Measurements from ENCODE around the gene SLC34A3. TPM values are rescaled to one million over a fixed set of nuclear protein-coding genes. Genes with fewer than 3 reads are reported as not detected.

The SLC34A3 gene
- polyA plus RNA-seq, 1 experiment, result not detected

DNA sequence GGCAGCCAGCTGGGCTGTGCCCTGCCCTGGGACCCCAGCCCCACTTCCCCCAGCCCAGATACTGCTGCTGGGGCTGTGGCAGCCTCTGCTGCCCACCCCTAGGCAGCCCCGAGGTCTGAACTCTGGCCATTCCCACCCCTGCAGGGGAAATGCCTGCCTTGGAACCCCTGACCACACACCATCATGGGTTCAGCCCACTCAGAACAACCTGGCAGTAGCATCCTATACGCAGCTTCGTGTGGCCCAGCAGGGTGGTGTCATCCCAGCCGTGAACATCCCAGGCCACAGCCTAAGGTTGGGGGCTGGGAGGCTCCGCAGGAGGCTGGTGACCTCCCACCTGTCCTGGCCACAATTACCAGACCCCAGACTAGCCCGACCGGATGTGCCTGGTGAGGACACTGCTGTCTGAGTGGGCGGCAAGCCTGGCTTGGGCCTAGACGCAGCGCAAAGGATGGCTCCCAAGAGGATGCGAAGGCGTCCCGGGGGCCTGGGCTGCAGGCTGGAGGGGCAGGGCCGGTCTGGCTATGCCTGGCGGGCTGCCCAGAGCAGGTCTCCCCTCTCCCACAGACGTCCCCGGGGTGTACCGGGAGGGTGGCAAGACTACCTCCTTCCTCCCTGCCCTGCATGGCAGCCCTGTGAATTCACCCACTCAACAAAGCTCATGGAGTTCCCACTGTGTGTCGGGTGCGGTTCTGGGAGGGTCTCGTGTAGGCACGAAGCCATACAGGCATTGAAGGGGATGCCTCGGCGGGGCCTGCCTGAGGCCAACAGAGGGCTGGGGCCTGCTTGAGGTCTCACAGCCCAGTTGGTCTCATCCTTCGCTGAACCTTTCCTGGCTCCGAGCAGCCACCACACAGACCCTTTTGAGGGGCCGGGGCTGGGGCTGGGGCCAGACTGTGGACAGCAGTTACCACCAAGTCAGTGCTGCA lies 1.5 kb upstream of the SLC34A3 start:
- no peak overlapping the region for H3K27ac ChIP-seq (ENCODE audit: low read depth, low read length)
- TF ChIP-seq, protein P1, sequence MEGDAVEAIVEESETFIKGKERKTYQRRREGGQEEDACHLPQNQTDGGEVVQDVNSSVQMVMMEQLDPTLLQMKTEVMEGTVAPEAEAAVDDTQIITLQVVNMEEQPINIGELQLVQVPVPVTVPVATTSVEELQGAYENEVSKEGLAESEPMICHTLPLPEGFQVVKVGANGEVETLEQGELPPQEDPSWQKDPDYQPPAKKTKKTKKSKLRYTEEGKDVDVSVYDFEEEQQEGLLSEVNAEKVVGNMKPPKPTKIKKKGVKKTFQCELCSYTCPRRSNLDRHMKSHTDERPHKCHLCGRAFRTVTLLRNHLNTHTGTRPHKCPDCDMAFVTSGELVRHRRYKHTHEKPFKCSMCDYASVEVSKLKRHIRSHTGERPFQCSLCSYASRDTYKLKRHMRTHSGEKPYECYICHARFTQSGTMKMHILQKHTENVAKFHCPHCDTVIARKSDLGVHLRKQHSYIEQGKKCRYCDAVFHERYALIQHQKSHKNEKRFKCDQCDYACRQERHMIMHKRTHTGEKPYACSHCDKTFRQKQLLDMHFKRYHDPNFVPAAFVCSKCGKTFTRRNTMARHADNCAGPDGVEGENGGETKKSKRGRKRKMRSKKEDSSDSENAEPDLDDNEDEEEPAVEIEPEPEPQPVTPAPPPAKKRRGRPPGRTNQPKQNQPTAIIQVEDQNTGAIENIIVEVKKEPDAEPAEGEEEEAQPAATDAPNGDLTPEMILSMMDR (IDR thresholded peaks at IDR 0.05; ENCODE audit: low read depth, low read length), result no peak
- DNase-seq (ENCODE audit: low read depth, low spot score), result no peak
- ChIA-PET POLR2A (interaction anchor here (0.6 to 1.9 kb wide), 2 partner anchors 12 to 24 kb away, joined by 3 to 7 read pairs; partner anchors contain the start of gene TUBB4B), CTCF (interaction anchor here (0.5 to 0.6 kb wide), 2 partner anchors 73 to 182 kb away, joined by 3 read pairs; no protein-coding TSS in a partner anchor)
- no peaks in the 10 kb centered on the region; the same call in 1 of the 2 replicates for H3K9me3 ChIP-seq (ENCODE audit: control insufficient read depth, insufficient read depth, low read length)
- H3K4me3 ChIP-seq (ENCODE audit: low read depth, low read length), result no peak overlapping the region
- H3K27me3 ChIP-seq (ENCODE audit: control insufficient read depth, insufficient read depth, low read length), result no peaks in the 10 kb centered on the region

DNA sequence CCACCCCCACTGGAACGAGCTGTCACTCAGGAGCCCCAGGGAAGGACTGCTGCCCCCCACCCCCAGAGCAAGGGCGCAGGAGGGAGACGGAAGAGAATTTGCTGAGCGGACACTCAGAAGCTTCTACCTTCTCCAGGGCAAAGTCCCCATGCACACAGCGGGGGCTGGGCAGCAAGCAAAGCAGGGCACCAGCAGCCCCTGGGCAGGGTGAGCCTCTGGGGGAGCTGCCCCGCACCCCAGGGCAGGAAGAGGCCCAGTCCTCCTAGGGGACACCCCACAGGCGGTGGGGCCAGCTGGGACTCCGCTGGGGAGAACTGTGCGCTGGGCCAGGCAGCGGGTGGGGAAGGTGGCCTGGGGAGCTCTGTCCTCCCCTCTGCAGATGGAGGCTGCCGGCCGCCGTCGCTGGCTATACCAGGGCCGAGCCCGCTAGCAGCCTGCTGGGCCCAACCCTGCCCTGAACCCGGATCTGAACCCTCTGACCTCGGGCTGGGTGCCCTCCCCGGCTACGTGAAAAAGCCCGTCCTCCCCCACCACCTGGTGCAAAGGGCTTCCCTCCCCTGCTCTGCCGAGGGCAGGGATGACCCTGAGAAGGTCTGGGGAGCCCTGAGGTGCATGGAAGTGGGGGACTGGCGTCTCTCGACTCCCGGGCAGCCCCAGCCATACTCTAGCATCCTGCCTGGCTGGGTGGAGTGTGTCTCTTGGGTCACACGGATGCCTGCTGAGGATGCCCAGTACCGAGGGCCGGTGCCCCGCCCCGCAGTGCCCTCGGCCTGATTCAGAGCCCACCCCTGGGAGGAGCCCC lies 597 bp upstream of the SLC34A3 start:
- TF ChIP-seq, protein P1 (IDR thresholded peaks at IDR 0.05; ENCODE audit: low read depth, low read length), result no peak
- ChIA-PET POLR2A (interaction anchor here (0.6 to 1.9 kb wide), 2 partner anchors 11 to 25 kb away, joined by 3 to 7 read pairs; partner anchors contain the start of gene TUBB4B), CTCF (no interaction called here)
- no peaks in the 10 kb centered on the region; the same call in 1 of the 2 replicates for H3K9me3 ChIP-seq (ENCODE audit: control insufficient read depth, insufficient read depth, low read length)
- DNase-seq (ENCODE audit: low read depth, low spot score), result no peak
- no peak overlapping the region for H3K4me3 ChIP-seq (ENCODE audit: low read depth, low read length)
- no peaks in the 10 kb centered on the region for H3K27me3 ChIP-seq (ENCODE audit: control insufficient read depth, insufficient read depth, low read length)
- H3K27ac ChIP-seq (ENCODE audit: low read depth, low read length), result no peak overlapping the region

DNA sequence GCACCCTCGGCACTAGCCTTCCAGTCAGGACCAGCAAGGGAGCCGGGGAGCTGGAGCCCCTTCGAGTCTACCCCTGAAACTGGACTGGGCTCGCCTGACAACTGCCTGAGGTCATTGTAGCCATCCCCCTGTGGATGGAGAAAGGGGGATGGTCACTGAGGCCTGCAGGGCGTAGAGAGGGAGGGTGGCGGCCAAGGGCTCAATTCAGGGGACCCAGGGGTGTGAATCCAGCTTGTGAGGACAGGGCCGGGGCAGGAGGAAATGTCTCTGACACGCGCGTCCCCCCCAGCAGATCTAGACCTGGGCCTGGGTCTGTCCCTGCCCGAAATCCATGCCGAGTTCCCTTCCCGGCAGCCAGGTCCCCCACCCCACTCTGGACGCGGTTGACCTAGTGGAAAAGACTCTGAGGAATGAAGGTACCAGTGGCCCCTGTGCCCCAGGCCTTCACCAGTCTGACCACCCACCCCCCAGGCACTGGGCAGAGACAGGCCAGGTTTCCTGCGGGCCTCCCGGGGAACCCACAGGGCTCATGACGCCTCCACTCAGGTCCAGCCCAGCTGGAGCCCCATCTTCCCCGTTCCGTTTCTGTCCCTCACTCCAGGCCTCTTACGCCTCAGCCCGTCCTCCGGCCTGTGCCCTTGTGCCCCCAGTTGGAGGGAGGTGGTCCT lies 805 bp downstream of the SLC34A3 start:
- H3K4me3 ChIP-seq (ENCODE audit: low read depth, low read length), result no peak overlapping the region
- no peaks in the 10 kb centered on the region for H3K27me3 ChIP-seq (ENCODE audit: control insufficient read depth, insufficient read depth, low read length)
- CTCF ChIA-PET, result no interaction called here
- TF ChIP-seq, protein P1 (IDR thresholded peaks at IDR 0.05; ENCODE audit: low read depth, low read length), result no peak
- no peak for DNase-seq (ENCODE audit: low read depth, low spot score)
- no peak overlapping the region for H3K27ac ChIP-seq (ENCODE audit: low read depth, low read length)
- POLR2A ChIA-PET, result interaction anchor here (1.9 kb wide), 1 partner anchor 9 kb away, joined by 7 read pairs; the partner anchor contains the start of gene TUBB4B
- no peaks in the 10 kb centered on the region; the same call in 1 of the 2 replicates for H3K9me3 ChIP-seq (ENCODE audit: control insufficient read depth, insufficient read depth, low read length)

DNA sequence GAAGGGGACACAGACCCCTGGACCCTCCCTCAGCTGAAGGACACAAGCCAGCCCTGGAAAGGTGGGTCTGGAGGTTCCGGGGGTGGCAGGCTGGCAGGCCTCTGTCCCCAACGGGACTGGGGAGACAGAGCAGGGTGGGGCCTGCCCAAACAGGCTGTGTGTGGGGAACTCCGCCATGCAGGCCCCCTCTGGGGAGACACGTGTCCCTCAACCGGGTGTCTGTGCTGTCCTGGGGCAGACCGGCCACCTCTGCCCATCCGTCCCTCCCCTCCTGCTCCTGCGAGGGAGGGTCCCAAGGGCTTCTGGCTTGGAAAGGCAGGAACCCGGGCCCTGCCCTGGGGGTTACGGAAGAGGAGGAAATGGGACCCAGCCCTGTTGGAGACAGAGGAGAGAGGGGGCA lies 1.4 kb downstream of the SLC34A3 start:
- ChIA-PET CTCF (no interaction called here), POLR2A (no interaction called here)
- no peak overlapping the region for H3K27ac ChIP-seq (ENCODE audit: low read depth, low read length)
- DNase-seq (ENCODE audit: low read depth, low spot score), result no peak
- no peaks in the 10 kb centered on the region; the same call in 1 of the 2 replicates for H3K9me3 ChIP-seq (ENCODE audit: control insufficient read depth, insufficient read depth, low read length)
- H3K27me3 ChIP-seq (ENCODE audit: control insufficient read depth, insufficient read depth, low read length), result no peaks in the 10 kb centered on the region
- no peak overlapping the region for H3K4me3 ChIP-seq (ENCODE audit: low read depth, low read length)
- TF ChIP-seq, protein P1 (IDR thresholded peaks at IDR 0.05; ENCODE audit: low read depth, low read length), result no peak

Data from AG04450 (cell line).